ENCODE data around the gene HOXA5.

DNA sequence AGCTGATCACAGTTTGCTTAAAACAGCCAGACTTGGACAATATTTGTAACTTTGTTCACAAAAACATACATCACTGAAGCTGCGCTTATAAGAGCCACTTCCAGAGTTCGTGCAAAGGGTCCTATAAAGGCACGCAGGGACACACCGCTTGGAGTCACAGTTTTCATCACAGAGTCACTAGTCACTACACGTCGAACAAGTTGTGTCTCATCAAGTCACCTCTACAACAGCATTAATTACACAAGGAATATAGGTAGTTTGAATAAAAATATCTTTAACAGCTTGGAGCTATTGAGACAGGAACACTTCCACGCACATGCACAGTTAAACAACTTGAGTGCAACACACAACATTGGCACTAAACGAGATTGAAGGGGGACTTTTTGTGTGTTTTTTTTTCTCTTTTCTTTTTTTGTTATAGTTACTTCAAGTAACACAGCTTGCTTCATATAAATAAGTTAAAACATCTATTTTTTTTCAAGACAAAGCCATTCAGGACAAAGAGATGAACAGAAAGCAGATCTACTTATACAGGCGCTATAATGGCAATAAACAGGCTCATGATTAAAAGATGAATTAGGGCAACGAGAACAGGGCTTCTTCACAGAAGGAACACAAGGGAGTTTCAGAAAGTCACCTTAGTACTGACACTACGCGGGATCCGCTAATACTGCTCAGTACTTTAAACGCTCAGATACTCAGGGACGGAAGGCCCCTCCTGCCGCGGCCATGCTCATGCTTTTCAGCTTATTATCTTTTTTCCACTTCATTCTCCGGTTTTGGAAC lies 2.2 kb downstream of the HOXA5 start:
- TF ChIP-seq POLR2A (IDR thresholded peaks at IDR 0.05; ENCODE audit: low read length), result no peak
- no peak for TF ChIP-seq GATA1 (IDR thresholded peaks at IDR 0.05; ENCODE audit: low read depth, low read length)

All from erythroblast (primary cell).